OCI-LY7 (cell line): ENCODE results near the gene RANGRF. TPM values are rescaled to one million over a fixed set of nuclear protein-coding genes. Genes with fewer than 3 reads are reported as not detected.
A peak's percentile ranks its signal among the peaks of the same experiment; 100 is the strongest.

Experiments used
- Bru-seq: library from RNA; stranded (reverse); fragments of 400-500 nt; gene quantifications from one replicate; lab custom pipeline; 2021; lab: Mats Ljungman, UMichigan
- BruChase-seq, 2 experiments: library from RNA; stranded (reverse); fragments of 400-500 nt; gene quantifications; one replicate each; lab custom pipeline; 2021; lab: Mats Ljungman, UMichigan
- BruUV-seq: library from RNA; stranded (reverse); fragments of 400-500 nt; replicated peaks from 2 replicates; lab custom pipeline; 2021; lab: Mats Ljungman, UMichigan
- CTCF ChIA-PET: fragments of 300-600 bp; sonication (Branson Sonifier 250); formaldehyde crosslinking; loops from one replicate; lab custom pipeline; 2022; ENCODE audit warnings: antibody characterized with exemption; ENCODE audit not compliant: unreplicated experiment; lab: Charles Lee
- POLR2A ChIA-PET: fragments of 300-600 bp; sonication (Branson Sonifier 250); formaldehyde crosslinking; loops from one replicate; lab custom pipeline; 2022; ENCODE audit warnings: antibody characterized with exemption; lab: Charles Lee
- DNase-seq: peaks from one replicate; pipeline ENCODE4 v3.0.0-alpha.2; 2015; ENCODE audit warnings: low spot score
- H2AFZ ChIP-seq: fragments of 200-600 bp; sonication (generic), shearing (Covaris generic); 2 replicates; pipeline ENCODE4 v1.6.1; 2014; ENCODE audit warnings: mild to moderate bottlenecking, antibody characterized with exemption, low read length, moderate library complexity
- H3K27ac ChIP-seq: fragments of 200-600 bp; sonication (generic); 2 replicates; pipeline ENCODE4 v1.5.1; 2014; ENCODE audit warnings: mixed run types, low read depth, mild to moderate bottlenecking, moderate library complexity, low read length, inconsistent platforms; ENCODE audit not compliant: poor library complexity, severe bottlenecking
- H3K36me3 ChIP-seq: fragments of 200-600 bp; sonication (generic); 2 replicates; pipeline ENCODE4 v1.6.1; 2014; ENCODE audit warnings: mild to moderate bottlenecking, antibody characterized with exemption, low read length, moderate library complexity, mixed read lengths; ENCODE audit not compliant: insufficient read depth
- H3K4me1 ChIP-seq: fragments of 200-600 bp; sonication (generic); 2 replicates; pipeline ENCODE4 v1.5.1; 2014; ENCODE audit warnings: mild to moderate bottlenecking, low read length; ENCODE audit not compliant: insufficient read depth, poor library complexity, severe bottlenecking
- H3K4me2 ChIP-seq: fragments of 200-600 bp; sonication (generic); 2 replicates; pipeline ENCODE4 v1.6.1; 2014; ENCODE audit warnings: mild to moderate bottlenecking, low read length
- H3K4me3 ChIP-seq: fragments of 200-600 bp; sonication (generic); 2 replicates; pipeline ENCODE4 v1.5.1; 2014; ENCODE audit warnings: mild to moderate bottlenecking, low read depth, low read length; ENCODE audit not compliant: poor library complexity, severe bottlenecking
- H3K79me2 ChIP-seq: fragments of 200-600 bp; sonication (generic); 2 replicates; pipeline ENCODE4 v1.6.1; 2016; ENCODE audit warnings: low read depth, mild to moderate bottlenecking, low read length, moderate library complexity, mixed read lengths; ENCODE audit not compliant: insufficient read depth
- H3K9me2 ChIP-seq: fragments of 200-600 bp; sonication (generic); 2 replicates; pipeline ENCODE4 v1.6.1; 2016; ENCODE audit warnings: mild to moderate bottlenecking, low read length, mixed read lengths; ENCODE audit not compliant: insufficient read depth
- H3K9me3 ChIP-seq: fragments of 200-600 bp; sonication (generic); 2 replicates; pipeline ENCODE4 v1.6.1; 2014; ENCODE audit warnings: mild to moderate bottlenecking, mixed run types, low read length, mixed read lengths
- H4K20me1 ChIP-seq: fragments of 200-600 bp; sonication (generic); 2 replicates; pipeline ENCODE4 v1.6.1; 2014; ENCODE audit warnings: mild to moderate bottlenecking, antibody characterized with exemption, low read length, moderate library complexity, mixed read lengths; ENCODE audit not compliant: insufficient read depth
- EZH2phosphoT487 ChIP-seq: fragments of 200-600 bp; sonication (generic); IDR thresholded peaks from 2 replicates; pipeline ENCODE4 v1.6.1; 2018; ENCODE audit warnings: low read depth, borderline replicate concordance, mild to moderate bottlenecking, mixed run types, antibody characterized with exemption, low read length, moderate library complexity, mixed read lengths
- intact Hi-C: fragments of 100-400 bp; cut with micrococcal nuclease; formaldehyde crosslinking; loops from one replicate; pipeline ENCODE4 v1.10.0; 2022; ENCODE audit not compliant: unreplicated experiment
- long read RNA-seq: library from polyadenylated mRNA; stranded (forward); transcript quantifications from one replicate; pipeline ENCODE4 v2.0.0, GENCODE V29; 2022
- total RNA-seq, 2 experiments: library from RNA; depleted of rRNA in 1 of 2; stranded (reverse); fragments of >200 nt in 1 of 2; shearing (Covaris generic) in 1 of 2; gene quantifications; 2 replicates each; pipeline ENCODE4 v1.2.3, GENCODE V29; 2014 to 2022
- TF ChIP-seq, protein P1 (sequence below): fragments of 200-600 bp; sonication (generic); conservative IDR thresholded peaks from 2 replicates; pipeline ENCODE4 v1.5.1; 2014; ENCODE audit warnings: mild to moderate bottlenecking, antibody characterized with exemption, low read length, moderate library complexity, mixed read lengths

Gene RANGRF, protein sequence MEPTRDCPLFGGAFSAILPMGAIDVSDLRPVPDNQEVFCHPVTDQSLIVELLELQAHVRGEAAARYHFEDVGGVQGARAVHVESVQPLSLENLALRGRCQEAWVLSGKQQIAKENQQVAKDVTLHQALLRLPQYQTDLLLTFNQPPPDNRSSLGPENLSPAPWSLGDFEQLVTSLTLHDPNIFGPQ
- total RNA-seq (2014; rRNA removed; shearing (Covaris generic)): 30.6 and 32.2 TPM in 2 replicates
- 43.3 and 46.7 TPM in 2 replicates for total RNA-seq (2022)
- Bru-seq, nascent RNA: percentile 66 among the genes with signal in this experiment
- BruChase-seq, experiment 1, labeled RNA remaining after a 6-hour chase: percentile 90 among the genes with signal in this experiment
- BruChase-seq, experiment 2, labeled RNA remaining after a 2-hour chase: percentile 79 among the genes with signal in this experiment
- long read RNA-seq, transcript RANGRF-202 (4 exons, 1,074 nt): minor isoform, 13 of 44 reads
- long read RNA-seq, transcript RANGRF-201 (5 exons, 1,009 nt): major isoform, 17 of 44 reads
- long read RNA-seq, transcript RANGRF-203 (3 exons, 1,140 nt): minor isoform, 6 of 44 reads
- long read RNA-seq, partial matches to known transcripts: 0 of 44 reads
- long read RNA-seq, other reads (novel, unspliced or antisense): 5 of 44 reads

DNA sequence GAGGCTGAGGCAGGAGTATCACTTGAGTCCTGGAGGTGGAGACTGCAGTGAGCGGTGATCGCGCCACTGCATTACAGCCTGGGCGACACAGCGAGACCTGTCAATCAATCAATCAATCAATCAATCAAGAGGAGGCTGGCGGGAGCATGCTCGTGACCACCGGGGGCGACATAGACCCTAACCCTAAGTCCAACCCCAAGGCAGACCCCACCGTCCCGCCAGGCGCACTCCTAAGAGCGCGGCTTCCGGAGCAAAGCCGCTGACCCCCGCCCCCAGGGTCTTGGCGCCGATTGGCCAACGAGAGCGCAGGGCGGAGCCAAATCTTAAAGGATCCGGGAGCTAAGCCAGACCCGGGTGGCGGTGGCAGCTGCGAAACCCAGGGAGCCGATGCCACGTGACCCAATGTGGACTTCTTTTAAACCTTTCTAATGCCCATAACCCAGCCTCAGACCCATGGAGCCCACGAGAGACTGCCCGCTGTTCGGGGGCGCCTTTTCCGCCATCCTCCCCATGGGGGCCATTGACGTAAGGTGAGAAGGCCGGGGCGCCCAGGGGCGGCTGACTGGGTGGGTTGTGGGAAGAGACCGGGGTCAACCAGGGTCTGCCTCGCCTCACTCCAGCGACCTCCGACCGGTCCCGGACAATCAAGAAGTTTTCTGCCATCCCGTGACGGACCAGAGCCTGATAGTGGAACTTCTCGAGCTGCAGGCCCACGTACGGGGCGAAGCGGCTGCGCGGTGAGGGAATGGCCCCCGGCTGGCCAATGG lies at the start of gene RANGRF:
TSS of gene RANGRF (plus strand) at position 335 of the 767 bp plus-strand sequence. CDS start at position 454, 119 bp downstream.
- Histone ChIP-seq H3K4me1 (peaks cover 42% of the 10 kb centered on the region), H3K79me2 (no peaks in the 10 kb centered on the region), H3K9me3 (no peaks in the 10 kb centered on the region), H3K4me2 (peak within 1 kb of the TSS; percentile 91), H3K4me3 (peak within 1 kb of the TSS; percentile 83), H3K36me3 (peaks cover 3% of the 10 kb centered on the region; the same call in 1 of the 2 replicates), H3K27ac (peak within 1 kb of the TSS; percentile 46), H4K20me1 (no peaks in the 10 kb centered on the region), H3K9me2 (no peaks in the 10 kb centered on the region), H2AFZ (peak within 1 kb of the TSS; percentile 81)
- CTCF ChIA-PET: no interaction called here
- BruUV-seq: no TSS peak
- TF ChIP-seq, protein P1, sequence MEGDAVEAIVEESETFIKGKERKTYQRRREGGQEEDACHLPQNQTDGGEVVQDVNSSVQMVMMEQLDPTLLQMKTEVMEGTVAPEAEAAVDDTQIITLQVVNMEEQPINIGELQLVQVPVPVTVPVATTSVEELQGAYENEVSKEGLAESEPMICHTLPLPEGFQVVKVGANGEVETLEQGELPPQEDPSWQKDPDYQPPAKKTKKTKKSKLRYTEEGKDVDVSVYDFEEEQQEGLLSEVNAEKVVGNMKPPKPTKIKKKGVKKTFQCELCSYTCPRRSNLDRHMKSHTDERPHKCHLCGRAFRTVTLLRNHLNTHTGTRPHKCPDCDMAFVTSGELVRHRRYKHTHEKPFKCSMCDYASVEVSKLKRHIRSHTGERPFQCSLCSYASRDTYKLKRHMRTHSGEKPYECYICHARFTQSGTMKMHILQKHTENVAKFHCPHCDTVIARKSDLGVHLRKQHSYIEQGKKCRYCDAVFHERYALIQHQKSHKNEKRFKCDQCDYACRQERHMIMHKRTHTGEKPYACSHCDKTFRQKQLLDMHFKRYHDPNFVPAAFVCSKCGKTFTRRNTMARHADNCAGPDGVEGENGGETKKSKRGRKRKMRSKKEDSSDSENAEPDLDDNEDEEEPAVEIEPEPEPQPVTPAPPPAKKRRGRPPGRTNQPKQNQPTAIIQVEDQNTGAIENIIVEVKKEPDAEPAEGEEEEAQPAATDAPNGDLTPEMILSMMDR: peak; percentile 29; the same call in 1 of the 2 replicates
- TF ChIP-seq EZH2phosphoT487: no peak
- POLR2A ChIA-PET: interaction anchor here (0.6 to 1.9 kb wide), 5 partner anchors 37 to 67 kb away, joined by 3 to 7 read pairs (median 4); no protein-coding TSS in a partner anchor
- intact Hi-C loops: loop anchor here (5.0 kb wide), 1 partner anchor 166 kb away; the partner anchor contains the start of gene HES7
- peak; percentile 90 for DNase-seq

DNA sequence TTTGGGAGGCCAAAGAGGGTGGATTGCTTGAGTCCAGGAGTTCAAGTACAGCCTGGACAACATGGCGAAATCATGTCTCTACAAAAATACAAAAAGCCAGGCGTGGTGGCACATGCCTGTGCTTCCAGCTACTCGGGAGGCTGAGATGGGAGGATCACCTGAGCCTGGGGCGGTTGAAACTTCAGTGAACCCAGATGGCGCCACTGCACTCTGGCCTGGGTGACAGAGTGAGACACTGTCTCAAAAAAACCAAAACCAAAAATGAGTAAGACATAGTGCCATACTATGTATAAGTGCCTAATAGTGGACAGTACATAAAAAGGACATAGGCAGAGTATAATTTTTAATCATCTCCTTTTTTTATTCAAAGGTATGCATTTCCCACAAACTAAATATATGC lies 44.6 kb upstream of the RANGRF start:
- H3K36me3 ChIP-seq: peaks cover 62% of the 10 kb centered on the region
- H3K4me2 ChIP-seq: no peak overlapping the region
- H3K4me3 ChIP-seq: no peak overlapping the region
- intact Hi-C loops: no loop called here
- CTCF ChIA-PET: no interaction called here
- no peaks in the 10 kb centered on the region for H3K9me3 ChIP-seq
- BruUV-seq: no TSS peak
- no peak for DNase-seq
- no peaks in the 10 kb centered on the region for H4K20me1 ChIP-seq
- H3K4me1 ChIP-seq: peaks cover 34% of the 10 kb centered on the region
- H2AFZ ChIP-seq: no peak overlapping the region
- H3K27ac ChIP-seq: peak overlapping the region; percentile 27
- peaks cover 38% of the 10 kb centered on the region for H3K79me2 ChIP-seq
- H3K9me2 ChIP-seq: no peaks in the 10 kb centered on the region
- no peak for TF ChIP-seq EZH2phosphoT487
- TF ChIP-seq, protein P1: peak; percentile 54; the same call in 1 of the 2 replicates
- POLR2A ChIA-PET: interaction anchor here (0.8 to 1.0 kb wide), 5 partner anchors 9 to 53 kb away, joined by 3 read pairs; partner anchors contain the start of gene AURKB
